Endothelial cell of umbilical vein (primary cell): ENCODE measurements around the gene SUSD5. TPM values are rescaled to one million over a fixed set of nuclear protein-coding genes. Genes with fewer than 3 reads are reported as not detected.
"Not testable (repeated sequence)": the region's sequence is repeated elsewhere in the genome, so short reads cannot be mapped to it uniquely, and the experiment has no call there.

ENCODE experiments used
- BruUV-seq: library from RNA; stranded (reverse); fragments of 400-500 nt; replicated peaks from 2 replicates; lab custom pipeline; 2021; lab: Mats Ljungman, UMichigan
- CTCF ChIA-PET: fragments of 300-600, 350-600 bp; sonication (Branson Sonifier 250); formaldehyde crosslinking; loops from one replicate; lab custom pipeline; 2021; ENCODE audit warnings: antibody characterized with exemption, inconsistent platforms; lab: Charles Lee
- POLR2A ChIA-PET: fragments of 300-600, 350-600 bp; sonication (Branson Sonifier 250); formaldehyde crosslinking; loops from one replicate; lab custom pipeline; 2021; ENCODE audit warnings: antibody characterized with exemption, inconsistent platforms; lab: Charles Lee
- DNase-seq: peaks from one replicate; pipeline ENCODE4 v3.0.0-alpha.2; 2011; ENCODE audit warnings: low read depth, low spot score
- FAIRE-seq: peaks from 2 replicates; lab custom pipeline; 2011; peaks lifted over from hg19 to GRCh38; lab: Jason Lieb, UNC
- H2AFZ ChIP-seq: 2 replicates; pipeline ENCODE4 v1.6.0; 2012; ENCODE audit warnings: low read depth, low read length, control low read depth, inconsistent platforms
- H3K27ac ChIP-seq: 2 replicates; pipeline ENCODE4 v1.5.1; 2011; ENCODE audit warnings: low read depth, mild to moderate bottlenecking, control low read depth, low read length, moderate library complexity; ENCODE audit not compliant: insufficient read depth
- H3K27me3 ChIP-seq, 2 experiments: 2 replicates each; pipeline versions ENCODE4 v1.6.0 to v1.6.1; 2011; ENCODE audit warnings: low read length in 2 of 2, mixed read lengths in 1 of 2; ENCODE audit not compliant: control insufficient read depth in 2 of 2, insufficient read depth in 2 of 2
- H3K36me3 ChIP-seq, 2 experiments: 2 replicates in 1 of 2; 3 replicates in 1 of 2; pipeline ENCODE4 v1.5.1; 2011; ENCODE audit warnings: low read length in 2 of 2, mild to moderate bottlenecking in 1 of 2, moderate library complexity in 1 of 2; ENCODE audit not compliant: control insufficient read depth in 2 of 2, insufficient read depth in 2 of 2; ENCODE audit errors: extremely low read depth in 1 of 2
- H3K4me1 ChIP-seq: 3 replicates; pipeline ENCODE4 v1.5.1; 2011; ENCODE audit warnings: mild to moderate bottlenecking, low read length; ENCODE audit not compliant: control insufficient read depth, insufficient read depth; ENCODE audit errors: extremely low read depth
- H3K4me2 ChIP-seq: 2 replicates; pipeline ENCODE4 v1.6.1; 2011; ENCODE audit warnings: low read length, control low read depth, mixed read lengths; ENCODE audit not compliant: insufficient read depth
- H3K4me3 ChIP-seq, 3 experiments: fragments of 200-600 bp in 1 of 3; sonication (generic), shearing (Covaris generic) in 1 of 3; replicated peaks in 1 of 3; 2 replicates each; pipeline ENCODE4 v1.5.1; 2011 to 2016; ENCODE audit warnings: control low read depth in 3 of 3, low read length in 3 of 3, mild to moderate bottlenecking in 2 of 3, inconsistent platforms in 1 of 3, low read depth in 1 of 3, moderate library complexity in 1 of 3; ENCODE audit not compliant: insufficient read depth in 1 of 3
- H3K79me2 ChIP-seq: 2 replicates; pipeline ENCODE4 v1.6.0; 2012; ENCODE audit warnings: low read length, inconsistent platforms; ENCODE audit not compliant: control insufficient read depth, insufficient read depth
- H3K9ac ChIP-seq: replicated peaks from 2 replicates; pipeline ENCODE3; 2011; ENCODE audit warnings: low read length, control low read depth; ENCODE audit not compliant: insufficient read depth; ENCODE audit errors: extremely low read depth
- H3K9me1 ChIP-seq: replicated peaks from 3 replicates; pipeline ENCODE4 v1.6.0; 2011; ENCODE audit warnings: mild to moderate bottlenecking, low read length; ENCODE audit not compliant: control insufficient read depth, insufficient read depth; ENCODE audit errors: extremely low read depth
- H3K9me3 ChIP-seq: replicated peaks from 2 replicates; pipeline ENCODE4 v1.5.1; 2012; ENCODE audit warnings: low read length, inconsistent platforms; ENCODE audit not compliant: control insufficient read depth, insufficient read depth
- H4K20me1 ChIP-seq: replicated peaks from 2 replicates; pipeline ENCODE3; 2011; ENCODE audit warnings: mild to moderate bottlenecking, low read length; ENCODE audit not compliant: control insufficient read depth, insufficient read depth; ENCODE audit errors: extremely low read depth
- EZH2 ChIP-seq: IDR thresholded peaks from 2 replicates; pipeline ENCODE4 v1.6.1; 2012; ENCODE audit warnings: borderline replicate concordance, low read depth, mild to moderate bottlenecking, moderate library complexity, low read length, inconsistent platforms; ENCODE audit not compliant: severe bottlenecking
- FOS ChIP-seq: IDR thresholded peaks from 2 replicates; pipeline ENCODE4 v1.6.1; 2011; ENCODE audit warnings: mild to moderate bottlenecking, low read length, moderate library complexity, borderline replicate concordance; ENCODE audit not compliant: insufficient read depth
- GATA2 ChIP-seq: IDR thresholded peaks from 2 replicates; pipeline ENCODE4 v1.7.0; 2011; ENCODE audit warnings: low read depth, mild to moderate bottlenecking, moderate library complexity, mixed read lengths, low read length; ENCODE audit not compliant: insufficient read length, insufficient read depth
- JUN ChIP-seq: IDR thresholded peaks from 2 replicates; pipeline ENCODE4 v1.6.1; 2011; ENCODE audit warnings: borderline replicate concordance, low read depth; ENCODE audit not compliant: insufficient read length, insufficient read depth
- MYC ChIP-seq: IDR thresholded peaks from one replicate; pipeline ENCODE4 v1.6.1; 2011; ENCODE audit warnings: mild to moderate bottlenecking, low read depth, low read length
- POLR2A ChIP-seq: IDR thresholded peaks from 2 replicates; pipeline ENCODE4 v1.6.1; 2012; ENCODE audit warnings: low read depth, mild to moderate bottlenecking, control low read depth, low read length
- POLR2AphosphoS5 ChIP-seq: IDR thresholded peaks from 2 replicates; pipeline ENCODE4 v1.6.1; 2012; ENCODE audit warnings: low read depth, mild to moderate bottlenecking, control low read depth, low read length, moderate library complexity; ENCODE audit not compliant: insufficient read depth
- dilution Hi-C: fragments of 300-500 bp; cut with MboI; formaldehyde crosslinking; loops from one replicate; pipeline ENCODE4 v1.15.0; 2019; ENCODE audit warnings: low sequenced_read_pairs; ENCODE audit not compliant: extremely low pct_ligation_motif_present
- intact Hi-C: fragments of 100-400 bp; cut with micrococcal nuclease; formaldehyde crosslinking; loops from one replicate; pipeline ENCODE4 v1.10.0; 2022
- polyA plus RNA-seq, 4 experiments: library from polyadenylated mRNA; depleted of rRNA in 3 of 4; stranded (reverse) in 3 of 4; unstranded in 1 of 4; fragments of >200 nt; gene quantifications; 2 replicates each; pipeline versions ENCODE4 v1.2.1 to v1.2.3, GENCODE V29; 2011 to 2012; ENCODE audit warnings: missing spikeins in 1 of 4
- total RNA-seq: library from RNA; stranded (reverse); gene quantifications from 2 replicates; pipeline ENCODE4 v1.2.3, GENCODE V29; 2021
- TF ChIP-seq, protein P1 (sequence below), 2 donors: IDR thresholded peaks; 1 replicate in 1 of 2; 2 replicates in 1 of 2; pipeline ENCODE4 v1.5.1; 2011; ENCODE audit warnings: low read length in 2 of 2, mild to moderate bottlenecking in 2 of 2, moderate library complexity in 2 of 2, control low read depth in 1 of 2, inconsistent platforms in 1 of 2, low read depth in 1 of 2; ENCODE audit not compliant: insufficient read depth in 1 of 2; ENCODE audit errors: extremely low read depth in 1 of 2
- TF ChIP-seq, protein P2 (sequence below): IDR thresholded peaks from 2 replicates; pipeline ENCODE4 v1.6.1; 2011; ENCODE audit not compliant: insufficient read depth, insufficient read length

Gene SUSD5
- total and polyA plus RNA-seq, 2 donors (not counting 3 experiments of a cell fraction or from before 2014, with no cell fraction given) = 7.7 to 18.8 TPM

- H3K4me3 ChIP-seq = not testable (repeated sequence)
Measured at GRCh38 chr3:33106854-33107253, 111.8 kb downstream of the SUSD5 start.

DNA sequence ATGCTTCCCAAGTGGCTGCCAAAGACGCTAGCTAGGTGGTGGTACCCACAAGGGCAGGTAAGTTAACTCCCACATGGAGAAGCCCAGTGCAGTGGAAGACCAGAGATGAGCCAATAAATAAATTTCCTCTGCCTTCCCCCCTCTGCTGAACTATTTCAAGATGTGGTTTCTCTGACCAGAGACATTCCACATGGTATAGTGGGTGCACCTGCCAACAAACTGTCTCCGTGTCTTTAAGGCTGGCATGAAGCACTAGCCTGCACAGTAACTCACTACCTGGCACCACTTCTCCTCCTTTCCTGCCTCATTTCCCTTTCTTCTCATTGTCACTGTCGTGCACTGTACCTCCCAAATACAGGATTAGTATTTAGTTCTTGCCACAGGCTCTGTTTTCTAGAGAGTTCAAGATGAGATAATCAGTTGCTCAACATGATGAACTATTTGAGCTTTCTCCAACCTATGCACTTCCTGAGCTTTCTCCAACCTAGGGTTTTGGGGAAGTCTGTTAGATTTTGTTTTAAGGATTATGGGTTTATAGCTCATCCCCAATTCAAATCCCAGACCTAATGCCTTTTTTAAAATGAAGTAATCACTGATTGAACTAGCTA is 113.2 kb downstream of the SUSD5 start:
- Histone ChIP-seq H3K4me1 (no peaks in the 10 kb centered on the region), H3K27ac (no peak overlapping the region), H3K9ac (no peak overlapping the region), H3K79me2 (no peaks in the 10 kb centered on the region), H3K27me3 (peaks cover 0 to 5% of the 10 kb centered on the region in 2 experiments), H3K4me2 (no peak overlapping the region), H3K36me3 (no peaks in the 10 kb centered on the region), H2AFZ (no peak overlapping the region), H4K20me1 (no peaks in the 10 kb centered on the region), H3K4me3 (no peak overlapping the region), H3K9me1 (no peaks in the 10 kb centered on the region), H3K9me3 (no peaks in the 10 kb centered on the region)
- intact Hi-C loops (no loop called here), dilution Hi-C loops (no loop called here)
- BruUV-seq = no TSS peak
- TF ChIP-seq, protein P1, sequence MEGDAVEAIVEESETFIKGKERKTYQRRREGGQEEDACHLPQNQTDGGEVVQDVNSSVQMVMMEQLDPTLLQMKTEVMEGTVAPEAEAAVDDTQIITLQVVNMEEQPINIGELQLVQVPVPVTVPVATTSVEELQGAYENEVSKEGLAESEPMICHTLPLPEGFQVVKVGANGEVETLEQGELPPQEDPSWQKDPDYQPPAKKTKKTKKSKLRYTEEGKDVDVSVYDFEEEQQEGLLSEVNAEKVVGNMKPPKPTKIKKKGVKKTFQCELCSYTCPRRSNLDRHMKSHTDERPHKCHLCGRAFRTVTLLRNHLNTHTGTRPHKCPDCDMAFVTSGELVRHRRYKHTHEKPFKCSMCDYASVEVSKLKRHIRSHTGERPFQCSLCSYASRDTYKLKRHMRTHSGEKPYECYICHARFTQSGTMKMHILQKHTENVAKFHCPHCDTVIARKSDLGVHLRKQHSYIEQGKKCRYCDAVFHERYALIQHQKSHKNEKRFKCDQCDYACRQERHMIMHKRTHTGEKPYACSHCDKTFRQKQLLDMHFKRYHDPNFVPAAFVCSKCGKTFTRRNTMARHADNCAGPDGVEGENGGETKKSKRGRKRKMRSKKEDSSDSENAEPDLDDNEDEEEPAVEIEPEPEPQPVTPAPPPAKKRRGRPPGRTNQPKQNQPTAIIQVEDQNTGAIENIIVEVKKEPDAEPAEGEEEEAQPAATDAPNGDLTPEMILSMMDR (IDR thresholded peaks at IDR 0.05; ENCODE audit: extremely low read depth in 1 of 2, insufficient read depth in 1 of 2, low read depth in 1 of 2, low read length in 2 of 2) = no peak
- TF ChIP-seq EZH2 (no peak), JUN (no peak), GATA2 (no peak), MYC (no peak), FOS (no peak), POLR2AphosphoS5 (no peak), POLR2A (no peak)
- TF ChIP-seq, protein P2, sequence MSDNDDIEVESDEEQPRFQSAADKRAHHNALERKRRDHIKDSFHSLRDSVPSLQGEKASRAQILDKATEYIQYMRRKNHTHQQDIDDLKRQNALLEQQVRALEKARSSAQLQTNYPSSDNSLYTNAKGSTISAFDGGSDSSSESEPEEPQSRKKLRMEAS = no peak
- POLR2A ChIA-PET = no interaction called here
- DNase-seq (no peak), FAIRE-seq (no peak)
- CTCF ChIA-PET = interaction anchor here (0.8 to 1.6 kb wide), 2 partner anchors 26 to 267 kb away, joined by 5 read pairs; no protein-coding TSS in a partner anchor

More at GRCh38 chr3:33106854-33107253, 111.8 kb downstream of the SUSD5 start:
- H3K9me3 ChIP-seq, H4K20me1 ChIP-seq, H2AFZ ChIP-seq, dilution Hi-C loops, H3K4me2 ChIP-seq, DNase-seq, intact Hi-C loops, H3K27ac ChIP-seq, H3K27me3 ChIP-seq, H3K36me3 ChIP-seq, H3K4me1 ChIP-seq, H3K79me2 ChIP-seq, H3K9ac ChIP-seq, BruUV-seq, H3K9me1 ChIP-seq, FAIRE-seq: not testable (repeated sequence)
- POLR2A ChIA-PET = interaction anchor here (0.6 kb wide), 1 partner anchor 400 kb away, joined by 5 read pairs; no protein-coding TSS in a partner anchor
- CTCF ChIA-PET = interaction anchor here (1.6 kb wide), 1 partner anchor 266 kb away, joined by 5 read pairs; no protein-coding TSS in a partner anchor
